GM19438 (cell line): ENCODE results near the gene ALOX15.
"Not testable (repeated sequence)": the region's sequence is repeated elsewhere in the genome, so short reads cannot be mapped to it uniquely, and the experiment has no call there.

ENCODE experiments used
- ATAC-seq: cut with Tn5 transposase; IDR thresholded peaks from one replicate; pipeline ENCODE4 v1.9.1; 2021; ENCODE audit warnings: low read depth; ENCODE audit not compliant: unreplicated experiment

Gene ALOX15

GRCh38 chr17:4595685-4596342 lies 45.7 kb downstream of the ALOX15 start:
- not testable (repeated sequence) for ATAC-seq

- ATAC-seq = no peak
Observed at GRCh38 chr17:4594931-4595684, 46.4 kb downstream of the ALOX15 start.

GRCh38 chr17:4594406-4594805 lies 47.1 kb downstream of the ALOX15 start:
- no peak for ATAC-seq

GRCh38 chr17:4593021-4593421 lies 48.5 kb downstream of the ALOX15 start:
- no peak for ATAC-seq

GRCh38 chr17:4592240-4593005 lies 49.1 kb downstream of the ALOX15 start:
- ATAC-seq = no peak

- ATAC-seq = no peak
Observed at GRCh38 chr17:4591529-4591928, 49.9 kb downstream of the ALOX15 start.

GRCh38 chr17:4590981-4591453 lies 50.5 kb downstream of the ALOX15 start:
- ATAC-seq = no peak

- ATAC-seq = not testable (repeated sequence)
Observed at GRCh38 chr17:4590042-4590441, 51.4 kb downstream of the ALOX15 start.

GRCh38 chr17:4588898-4589625 lies 52.4 kb downstream of the ALOX15 start:
- no peak for ATAC-seq

- ATAC-seq = no peak
Observed at GRCh38 chr17:4588391-4588790, 53.1 kb downstream of the ALOX15 start.

GRCh38 chr17:4587803-4588202 lies 53.7 kb downstream of the ALOX15 start:
- no peak for ATAC-seq

GRCh38 chr17:4587195-4587594 lies 54.3 kb downstream of the ALOX15 start:
- no peak for ATAC-seq

- ATAC-seq = no peak
Observed at GRCh38 chr17:4586043-4586442, 55.4 kb downstream of the ALOX15 start.

- ATAC-seq = no peak
Observed at GRCh38 chr17:4585638-4585994, 55.9 kb downstream of the ALOX15 start.

- no peak for ATAC-seq
Observed at GRCh38 chr17:4584917-4585637, 56.4 kb downstream of the ALOX15 start.

GRCh38 chr17:4584101-4584916 lies 57.2 kb downstream of the ALOX15 start, which contains the start of gene SMTNL2:
SMTNL2 (plus strand) TSS chr17:4584529; CDS start chr17:4584606, 77 bp downstream.
- ATAC-seq = no peak

- no peak for ATAC-seq
Observed at GRCh38 chr17:4583782-4584100, 57.7 kb downstream of the ALOX15 start.

- no peak for ATAC-seq
Observed at GRCh38 chr17:4583206-4583605, 58.3 kb downstream of the ALOX15 start.

- ATAC-seq = no peak
Observed at GRCh38 chr17:4582691-4583090, 58.8 kb downstream of the ALOX15 start.
